ENCODE data around the gene TMEM9B. TPM values are rescaled to one million over a fixed set of nuclear protein-coding genes. Genes with fewer than 3 reads are reported as not detected.

TMEM9B gene
- total RNA-seq, 1 experiment from 2014 or later, result 13.6 TPM

- H3K4ac ChIP-seq (ENCODE audit: low read depth, low read length), result no peak overlapping the region
- H3K18ac ChIP-seq (ENCODE audit: insufficient read length, low read depth, low read length), result no peak overlapping the region
- no peaks in the 10 kb centered on the region for H3K27me3 ChIP-seq (ENCODE audit: insufficient read depth, low read length)
- no peak overlapping the region for H2AFZ ChIP-seq (ENCODE audit: low read length)
- no peak overlapping the region for H3K4me3 Mint-ChIP-seq
- no peak overlapping the region for H3T11ph ChIP-seq (ENCODE audit: low read length)
- H2BK15ac ChIP-seq (ENCODE audit: low read depth, low read length), result no peak overlapping the region
- H3K23me2 ChIP-seq (ENCODE audit: insufficient read length, low read depth, low read length, poor library complexity, severe bottlenecking), result no peaks in the 10 kb centered on the region
- no peak overlapping the region for H3K23ac ChIP-seq (ENCODE audit: insufficient read length, low read depth, low read length)
- H2AK5ac ChIP-seq (ENCODE audit: insufficient read length, low read length), result no peak overlapping the region
- no peak overlapping the region for H3K4me2 ChIP-seq (ENCODE audit: insufficient read depth, insufficient read length, low read length)
- H2BK12ac ChIP-seq (ENCODE audit: insufficient read length, low read depth, low read length), result no peak overlapping the region
- H3K79me1 ChIP-seq (ENCODE audit: insufficient read depth, low read depth, low read length, poor library complexity, severe bottlenecking), result no peaks in the 10 kb centered on the region
- H3K4me1 Mint-ChIP-seq, result peaks cover 6 to 8% of the 10 kb centered on the region in 2 experiments; a peak in 2 of 4 replicates
- H3K9me3 Mint-ChIP-seq, result no peaks in the 10 kb centered on the region; a peak in 1 of 5 replicates
- H3K56ac ChIP-seq (ENCODE audit: insufficient read length, low read depth, low read length), result no peak overlapping the region
- H3K36me3 Mint-ChIP-seq (ENCODE audit: insufficient read depth in 1 of 3, low read depth in 3 of 3), result no peaks in the 10 kb centered on the region
- no peaks in the 10 kb centered on the region for H3K9me3 ChIP-seq (ENCODE audit: control insufficient read depth, low read depth, low read length)
- H2BK5ac ChIP-seq (ENCODE audit: insufficient read length, low read length), result no peak overlapping the region
- H4K20me1 ChIP-seq (ENCODE audit: control insufficient read depth, insufficient read depth, insufficient read length), result no peaks in the 10 kb centered on the region
- no peak overlapping the region for H3K27ac ChIP-seq (ENCODE audit: insufficient read length, low read depth, low read length)
- no peak overlapping the region for H3K9ac ChIP-seq (ENCODE audit: extremely low read depth, insufficient read length, low read length)
- H4K5ac ChIP-seq (ENCODE audit: insufficient read length, low read depth, low read length), result no peak overlapping the region
- no peak for DNase-seq
- H3K79me2 ChIP-seq (ENCODE audit: insufficient read depth, low read length), result no peaks in the 10 kb centered on the region
- TF ChIP-seq CTCF (conservative IDR thresholded peaks at IDR 0.05), result no peak
- no CpG with 5 or more reads among the region's 1 CpG for WGBS (ENCODE audit: extremely low coverage, insufficient read length, low lambda C conversion rate)
- no peak overlapping the region for H4K8ac ChIP-seq (replicated peaks; ENCODE audit: insufficient read length, low read depth, low read length)
- no peak overlapping the region; a peak in 1 of 7 replicates for H3K27ac Mint-ChIP-seq
- H3K4me1 ChIP-seq (ENCODE audit: insufficient read depth, low read length), result peaks cover 4% of the 10 kb centered on the region; the same call in 1 of the 2 replicates
- H2BK120ac ChIP-seq (ENCODE audit: low read depth, low read length, poor library complexity, severe bottlenecking), result no peak overlapping the region
- peaks cover 3% of the 10 kb centered on the region; the same call in 1 of the 2 replicates for H3K27me3 Mint-ChIP-seq (ENCODE audit: low read depth)
- no peak overlapping the region for H4K91ac ChIP-seq (ENCODE audit: insufficient read length, low read depth, low read length)
- H3K14ac ChIP-seq (ENCODE audit: insufficient read depth, low read length), result no peak overlapping the region
- no peak overlapping the region for H2BK20ac ChIP-seq (ENCODE audit: low read depth, low read length, poor library complexity, severe bottlenecking)
These were observed 25.2 kb upstream of the TMEM9B start for GRCh38 chr11:8989453-8989852.

Measured in H9 (cell line).